ENCODE measurements around the gene FSCN2. TPM values are rescaled to one million over a fixed set of nuclear protein-coding genes. Genes with fewer than 3 reads are reported as not detected.

FSCN2 gene
- total and polyA plus RNA-seq, 2 donors (not counting 3 experiments of a cell fraction or from before 2014, with no cell fraction given): 0.32 to 0.71 TPM

DNA sequence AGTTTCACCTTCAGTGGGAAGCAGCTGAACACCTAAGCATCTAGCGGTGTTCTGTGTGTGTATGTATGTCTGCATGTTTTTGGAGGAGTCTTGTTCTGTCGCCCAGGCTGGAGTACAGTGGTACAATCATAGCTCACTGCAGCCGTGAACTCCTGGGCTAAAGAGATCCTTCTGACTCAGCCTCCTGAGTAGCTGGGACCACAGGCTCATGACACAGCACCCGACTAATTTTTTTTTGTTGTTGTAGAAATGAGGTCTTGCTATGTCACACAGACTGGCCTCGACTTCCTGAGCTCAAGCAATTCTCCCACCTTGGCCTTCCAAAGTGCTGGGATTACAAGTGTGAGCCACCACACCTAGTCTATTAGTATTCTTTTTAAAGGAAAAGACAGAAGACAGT, 54.2 kb downstream of the FSCN2 start:
- Histone ChIP-seq H3K27ac (ENCODE audit: insufficient read depth, low read depth, low read length) (peak overlapping the region; percentile 18), H3K9me3 (replicated peaks; ENCODE audit: control insufficient read depth, insufficient read depth, low read length) (no peaks in the 10 kb centered on the region), H3K36me3 (ENCODE audit: control insufficient read depth in 2 of 2, extremely low read depth in 1 of 2, insufficient read depth in 2 of 2, low read length in 2 of 2) (peaks cover 9 to 30% of the 10 kb centered on the region in 2 experiments), H2AFZ (ENCODE audit: low read depth, low read length) (no peak overlapping the region), H3K9ac (replicated peaks; ENCODE audit: extremely low read depth, insufficient read depth, low read length) (no peak overlapping the region), H3K79me2 (ENCODE audit: control insufficient read depth, insufficient read depth, low read length) (peaks cover 25% of the 10 kb centered on the region), H3K4me3 (replicated peaks in 1 of 3; ENCODE audit: insufficient read depth in 1 of 3, low read depth in 1 of 3, low read length in 3 of 3) (no peak overlapping the region), H3K9me1 (replicated peaks; ENCODE audit: control insufficient read depth, extremely low read depth, insufficient read depth, low read length) (no peaks in the 10 kb centered on the region), H4K20me1 (replicated peaks; ENCODE audit: control insufficient read depth, extremely low read depth, insufficient read depth, low read length) (no peaks in the 10 kb centered on the region), H3K4me2 (ENCODE audit: insufficient read depth, low read length) (no peak overlapping the region), H3K4me1 (ENCODE audit: control insufficient read depth, extremely low read depth, insufficient read depth, low read length) (peaks cover 30% of the 10 kb centered on the region), H3K27me3 (ENCODE audit: control insufficient read depth in 2 of 2, insufficient read depth in 2 of 2, low read length in 2 of 2) (no peaks in the 10 kb centered on the region)
- intact Hi-C loops (cut with micrococcal nuclease): no loop called here
- FAIRE-seq (peak; percentile 82), DNase-seq (ENCODE audit: low read depth, low spot score) (no peak)
- ChIA-PET CTCF (interaction anchor here (0.7 to 2.1 kb wide), 6 partner anchors 13 to 44 kb away, joined by 3 to 7 read pairs (median 4); no protein-coding TSS in a partner anchor), POLR2A (no interaction called here)
- dilution Hi-C loops (cut with MboI; ENCODE audit: extremely low pct_ligation_motif_present, low sequenced_read_pairs): no loop called here
- TF ChIP-seq POLR2A (IDR thresholded peaks at IDR 0.05; ENCODE audit: low read depth, low read length): no peak
- TF ChIP-seq EZH2 (IDR thresholded peaks at IDR 0.05; ENCODE audit: borderline replicate concordance, low read depth, low read length, severe bottlenecking): no peak
- no peak for TF ChIP-seq GATA2 (IDR thresholded peaks at IDR 0.05; ENCODE audit: insufficient read depth, insufficient read length, low read depth, low read length)
- TF ChIP-seq, protein P1, sequence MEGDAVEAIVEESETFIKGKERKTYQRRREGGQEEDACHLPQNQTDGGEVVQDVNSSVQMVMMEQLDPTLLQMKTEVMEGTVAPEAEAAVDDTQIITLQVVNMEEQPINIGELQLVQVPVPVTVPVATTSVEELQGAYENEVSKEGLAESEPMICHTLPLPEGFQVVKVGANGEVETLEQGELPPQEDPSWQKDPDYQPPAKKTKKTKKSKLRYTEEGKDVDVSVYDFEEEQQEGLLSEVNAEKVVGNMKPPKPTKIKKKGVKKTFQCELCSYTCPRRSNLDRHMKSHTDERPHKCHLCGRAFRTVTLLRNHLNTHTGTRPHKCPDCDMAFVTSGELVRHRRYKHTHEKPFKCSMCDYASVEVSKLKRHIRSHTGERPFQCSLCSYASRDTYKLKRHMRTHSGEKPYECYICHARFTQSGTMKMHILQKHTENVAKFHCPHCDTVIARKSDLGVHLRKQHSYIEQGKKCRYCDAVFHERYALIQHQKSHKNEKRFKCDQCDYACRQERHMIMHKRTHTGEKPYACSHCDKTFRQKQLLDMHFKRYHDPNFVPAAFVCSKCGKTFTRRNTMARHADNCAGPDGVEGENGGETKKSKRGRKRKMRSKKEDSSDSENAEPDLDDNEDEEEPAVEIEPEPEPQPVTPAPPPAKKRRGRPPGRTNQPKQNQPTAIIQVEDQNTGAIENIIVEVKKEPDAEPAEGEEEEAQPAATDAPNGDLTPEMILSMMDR (IDR thresholded peaks at IDR 0.05; ENCODE audit: extremely low read depth in 1 of 2, insufficient read depth in 1 of 2, low read depth in 1 of 2, low read length in 2 of 2): no peak
- no peak for TF ChIP-seq FOS (IDR thresholded peaks at IDR 0.05; ENCODE audit: borderline replicate concordance, insufficient read depth, low read length)
- TF ChIP-seq, protein P2, sequence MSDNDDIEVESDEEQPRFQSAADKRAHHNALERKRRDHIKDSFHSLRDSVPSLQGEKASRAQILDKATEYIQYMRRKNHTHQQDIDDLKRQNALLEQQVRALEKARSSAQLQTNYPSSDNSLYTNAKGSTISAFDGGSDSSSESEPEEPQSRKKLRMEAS (IDR thresholded peaks at IDR 0.05; ENCODE audit: insufficient read depth, insufficient read length): no peak
- no peak for TF ChIP-seq POLR2AphosphoS5 (IDR thresholded peaks at IDR 0.05; ENCODE audit: insufficient read depth, low read depth, low read length)
- no peak for TF ChIP-seq MYC (IDR thresholded peaks at IDR 0.05; ENCODE audit: low read depth, low read length)
- TF ChIP-seq JUN (IDR thresholded peaks at IDR 0.05; ENCODE audit: borderline replicate concordance, insufficient read depth, insufficient read length, low read depth): no peak
- no TSS peak for BruUV-seq (replicated peaks)

All from endothelial cell of umbilical vein (primary cell).